B cell (primary cell): Measurements from ENCODE around the gene CCDC182. TPM values are rescaled to one million over a fixed set of nuclear protein-coding genes. Genes with fewer than 3 reads are reported as not detected.

Experiments
- ATAC-seq: fragments of 200-7000 bp; cut with Tn5 transposase; one replicate; pipeline ENCODE4 v1.10.0; 2021; ENCODE audit warnings: low read depth, mild to moderate bottlenecking, moderate number of reproducible peaks, moderate library complexity
- CTCF ChIA-PET: fragments of 350-600 bp; sonication (Branson Sonifier 250); formaldehyde crosslinking; loops from one replicate; lab custom pipeline; 2021; ENCODE audit warnings: antibody characterized with exemption, inconsistent platforms; lab: Charles Lee
- POLR2A ChIA-PET: fragments of 350-600 bp; sonication (Branson Sonifier 250); formaldehyde crosslinking; loops from one replicate; lab custom pipeline; 2021; ENCODE audit warnings: antibody characterized with exemption; lab: Charles Lee
- DNase-seq: peaks from one replicate; pipeline ENCODE4 v3.0.0; 2013
- H2AFZ ChIP-seq: 2 replicates; pipeline ENCODE4 v1.6.1; 2012; ENCODE audit warnings: mild to moderate bottlenecking, low read depth, low read length; ENCODE audit not compliant: insufficient read depth, poor library complexity, severe bottlenecking
- H3K27ac ChIP-seq, 2 donors: 1 replicate in 1 of 2; 2 replicates in 1 of 2; pipeline ENCODE4 v1.5.1; 2012 to 2013; ENCODE audit warnings: low read length in 2 of 2, mild to moderate bottlenecking in 2 of 2, moderate library complexity in 1 of 2
- H3K27me3 ChIP-seq, 4 experiments: fragments of 200-600 bp in 1 of 4; sonication (generic) in 1 of 4; replicated peaks in 1 of 4; 1 replicate in 2 of 4; 2 replicates in 2 of 4; pipeline versions ENCODE4 v1.6.1 to v1.7.0; 2013 to 2016; ENCODE audit warnings: low read length in 3 of 4, mild to moderate bottlenecking in 2 of 4, mixed read lengths in 1 of 4, moderate library complexity in 1 of 4; ENCODE audit not compliant: insufficient read depth in 4 of 4, control insufficient read depth in 3 of 4; ENCODE audit errors: control extremely low read depth in 1 of 4
- H3K36me3 ChIP-seq, 2 experiments: replicated peaks in 1 of 2; 1 replicate in 1 of 2; 2 replicates in 1 of 2; pipeline versions ENCODE4 v1.6.1 to v1.7.1; 2013; ENCODE audit warnings: low read length in 1 of 2; ENCODE audit not compliant: insufficient read depth in 2 of 2, control insufficient read depth in 1 of 2; ENCODE audit errors: control extremely low read depth in 1 of 2, extremely low read depth in 1 of 2
- H3K4me1 ChIP-seq, 2 donors: fragments of 200-600 bp in 1 of 2; sonication (generic) in 1 of 2; 1 replicate in 1 of 2; 2 replicates in 1 of 2; pipeline versions ENCODE4 v1.5.1 to v1.6.1; 2013 to 2017; ENCODE audit warnings: low read length in 2 of 2; ENCODE audit not compliant: control insufficient read depth in 2 of 2, insufficient read depth in 2 of 2
- H3K4me2 ChIP-seq: replicated peaks from 2 replicates; pipeline ENCODE3; 2012; ENCODE audit warnings: mild to moderate bottlenecking, low read depth, low read length; ENCODE audit not compliant: poor library complexity, severe bottlenecking
- H3K4me3 ChIP-seq, 5 experiments: fragments of 200-600 bp in 1 of 5; sonication (generic) in 1 of 5; 1 replicate in 3 of 5; 2 replicates in 2 of 5; pipeline versions ENCODE4 v1.5.1 to v1.7.0; 2011 to 2016; ENCODE audit warnings: low read length in 4 of 5, mild to moderate bottlenecking in 4 of 5, low read depth in 2 of 5, control low read depth in 1 of 5, moderate library complexity in 1 of 5; ENCODE audit not compliant: insufficient read depth in 1 of 5; ENCODE audit errors: control extremely low read depth in 1 of 5, extremely low read depth in 1 of 5
- H3K79me2 ChIP-seq: fragments of 200-600 bp; sonication (generic); one replicate; pipeline ENCODE4 v1.6.0; 2016; ENCODE audit warnings: low read length; ENCODE audit not compliant: control insufficient read depth, insufficient read depth
- H3K9ac ChIP-seq: fragments of 200-600 bp; sonication (generic); 2 replicates; pipeline ENCODE4 v1.6.1; 2017; ENCODE audit warnings: mild to moderate bottlenecking, low read length, moderate library complexity
- H3K9me3 ChIP-seq, 3 donors: one replicate each; pipeline versions ENCODE4 v1.6.1 to v1.7.1; 2013; ENCODE audit warnings: low read length in 2 of 3; ENCODE audit not compliant: control insufficient read depth in 2 of 3, insufficient read depth in 1 of 3; ENCODE audit errors: control extremely low read depth in 1 of 3
- H4K20me1 ChIP-seq: 2 replicates; pipeline ENCODE4 v1.6.0; 2012; ENCODE audit warnings: mild to moderate bottlenecking, low read length; ENCODE audit not compliant: insufficient read depth, control insufficient read depth, poor library complexity, severe bottlenecking
- H3K27ac Mint-ChIP-seq: one replicate; pipeline ENCODE4 v1.8.0; 2021; ENCODE audit warnings: mixed read lengths
- H3K27me3 Mint-ChIP-seq: one replicate; pipeline ENCODE4 v1.8.0; 2021; ENCODE audit warnings: mixed read lengths
- H3K4me1 Mint-ChIP-seq: one replicate; pipeline ENCODE4 v1.8.0; 2021; ENCODE audit warnings: mixed read lengths
- H3K4me3 Mint-ChIP-seq: one replicate; pipeline ENCODE4 v1.8.0; 2021; ENCODE audit warnings: mixed read lengths
- H3K9me3 Mint-ChIP-seq: one replicate; pipeline ENCODE4 v1.8.0; 2022; ENCODE audit warnings: mixed read lengths; ENCODE audit not compliant: insufficient read depth
- EZH2 ChIP-seq: IDR thresholded peaks from 2 replicates; pipeline ENCODE4 v1.6.1; 2012; ENCODE audit warnings: borderline replicate concordance, low read depth, mild to moderate bottlenecking, moderate library complexity, low read length; ENCODE audit not compliant: insufficient read depth, poor library complexity, severe bottlenecking
- WGBS: methylation state at CpG from one replicate; pipeline ENCODE4 v1.1.5; 2013; ENCODE audit warnings: missing lambda C conversion rate; ENCODE audit not compliant: insufficient coverage; 5-methylcytosine and 5-hydroxymethylcytosine counted together
- intact Hi-C: fragments of 100-400 bp; cut with micrococcal nuclease; formaldehyde crosslinking; loops from one replicate; pipeline ENCODE4 v1.10.0; 2022
- polyA plus RNA-seq: library from polyadenylated mRNA; depleted of rRNA; stranded (reverse); fragments of >200 nt; gene quantifications from 2 replicates; pipeline ENCODE4 v1.2.3, GENCODE V29; 2012
- total RNA-seq, 2 donors: library from RNA; stranded (reverse); fragments of 120-200 nt in 1 of 2; gene quantifications; 1 replicate in 1 of 2; 2 replicates in 1 of 2; pipeline versions ENCODE4 v1.2.3 to v1.2.4, GENCODE V29; 2013 to 2022
- TF ChIP-seq, protein P1 (sequence below): fragments of 200-600 bp; IDR thresholded peaks from one replicate; pipeline ENCODE4 v1.8.0; 2022; ENCODE audit warnings: antibody characterized with exemption, mild to moderate bottlenecking

The CCDC182 gene
- total and polyA plus RNA-seq, 2 donors (not counting 1 experiment from before 2014, with no cell fraction given), result not detected

DNA sequence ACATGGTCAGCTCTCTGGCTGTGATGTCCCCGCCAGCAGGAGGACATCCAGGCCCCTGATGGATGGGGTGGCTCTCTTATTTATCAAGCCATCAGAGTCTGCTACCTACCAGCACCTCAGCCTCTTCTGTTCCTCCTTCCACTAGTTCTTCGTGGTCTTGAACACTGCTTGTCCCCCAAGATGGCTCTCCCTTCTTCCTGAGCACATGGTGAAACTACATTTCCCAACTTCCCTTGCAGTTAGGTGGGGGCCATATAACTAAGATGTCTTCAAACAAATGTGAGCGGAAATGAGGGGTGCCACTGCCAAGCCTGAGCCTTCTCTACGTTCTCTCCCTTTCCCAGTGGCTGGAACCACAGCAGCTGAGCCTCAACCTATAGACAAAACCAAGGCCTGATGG is 29.8 kb upstream of the CCDC182 start:
- 86% methylated on average over 2 of the region's 4 CpGs for WGBS
- H3K9me3 Mint-ChIP-seq, result no peaks in the 10 kb centered on the region
- H3K27me3 Mint-ChIP-seq, result peaks cover 30% of the 10 kb centered on the region
- H3K27me3 ChIP-seq, result peaks cover 0 to 6% (median 3%) of the 10 kb centered on the region in 4 experiments
- intact Hi-C loops, result no loop called here
- H3K79me2 ChIP-seq, result no peaks in the 10 kb centered on the region
- ChIA-PET POLR2A (no interaction called here), CTCF (interaction anchor here (1.1 kb wide), 1 partner anchor 9 kb away, joined by 3 read pairs; no protein-coding TSS in a partner anchor)
- no peak overlapping the region for H3K4me3 Mint-ChIP-seq
- no peaks in the 10 kb centered on the region for H3K36me3 ChIP-seq
- H3K4me2 ChIP-seq, result no peak overlapping the region
- no peak overlapping the region for H3K27ac ChIP-seq
- H3K27ac Mint-ChIP-seq, result no peak overlapping the region
- no peaks in the 10 kb centered on the region for H4K20me1 ChIP-seq
- H2AFZ ChIP-seq, result no peak overlapping the region
- no peaks in the 10 kb centered on the region for H3K9me3 ChIP-seq
- no peak overlapping the region for H3K9ac ChIP-seq
- no peak overlapping the region for H3K4me3 ChIP-seq
- TF ChIP-seq EZH2, result no peak
- TF ChIP-seq, protein P1, sequence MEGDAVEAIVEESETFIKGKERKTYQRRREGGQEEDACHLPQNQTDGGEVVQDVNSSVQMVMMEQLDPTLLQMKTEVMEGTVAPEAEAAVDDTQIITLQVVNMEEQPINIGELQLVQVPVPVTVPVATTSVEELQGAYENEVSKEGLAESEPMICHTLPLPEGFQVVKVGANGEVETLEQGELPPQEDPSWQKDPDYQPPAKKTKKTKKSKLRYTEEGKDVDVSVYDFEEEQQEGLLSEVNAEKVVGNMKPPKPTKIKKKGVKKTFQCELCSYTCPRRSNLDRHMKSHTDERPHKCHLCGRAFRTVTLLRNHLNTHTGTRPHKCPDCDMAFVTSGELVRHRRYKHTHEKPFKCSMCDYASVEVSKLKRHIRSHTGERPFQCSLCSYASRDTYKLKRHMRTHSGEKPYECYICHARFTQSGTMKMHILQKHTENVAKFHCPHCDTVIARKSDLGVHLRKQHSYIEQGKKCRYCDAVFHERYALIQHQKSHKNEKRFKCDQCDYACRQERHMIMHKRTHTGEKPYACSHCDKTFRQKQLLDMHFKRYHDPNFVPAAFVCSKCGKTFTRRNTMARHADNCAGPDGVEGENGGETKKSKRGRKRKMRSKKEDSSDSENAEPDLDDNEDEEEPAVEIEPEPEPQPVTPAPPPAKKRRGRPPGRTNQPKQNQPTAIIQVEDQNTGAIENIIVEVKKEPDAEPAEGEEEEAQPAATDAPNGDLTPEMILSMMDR, result no peak
- DNase-seq (no peak), ATAC-seq (no peak)
- H3K4me1 Mint-ChIP-seq, result no peaks in the 10 kb centered on the region
- no peaks in the 10 kb centered on the region for H3K4me1 ChIP-seq

- Mint-ChIP-seq H3K4me1 (no peaks in the 10 kb centered on the region), H3K27ac (no peak overlapping the region), H3K27me3 (peaks cover 35% of the 10 kb centered on the region), H3K9me3 (no peaks in the 10 kb centered on the region), H3K4me3 (no peak overlapping the region)
- H3K27me3 ChIP-seq, result peaks cover 0 to 6% (median 3%) of the 10 kb centered on the region in 4 experiments
- H3K36me3 ChIP-seq, result no peaks in the 10 kb centered on the region
- no peak for ATAC-seq
- no peak overlapping the region for H3K27ac ChIP-seq
- ChIA-PET CTCF (interaction anchor here (0.6 to 2.0 kb wide), 4 partner anchors 10 to 530 kb away, joined by 3 to 6 read pairs (median 3); no protein-coding TSS in a partner anchor), POLR2A (no interaction called here)
- H3K9ac ChIP-seq, result no peak overlapping the region
- no peaks in the 10 kb centered on the region for H4K20me1 ChIP-seq
- 10% methylated on average over 4 of the region's 4 CpGs for WGBS
- no peaks in the 10 kb centered on the region for H3K79me2 ChIP-seq
- DNase-seq, result no peak
- H2AFZ ChIP-seq, result no peak overlapping the region
- H3K9me3 ChIP-seq, result no peaks in the 10 kb centered on the region
- no peaks in the 10 kb centered on the region for H3K4me1 ChIP-seq
- H3K4me2 ChIP-seq, result no peak overlapping the region
- H3K4me3 ChIP-seq, result no peak overlapping the region
- TF ChIP-seq, protein P1, result no peak
- TF ChIP-seq EZH2, result no peak
- intact Hi-C loops, result no loop called here
These were observed 28.5 kb upstream of the CCDC182 start for GRCh38 chr17:57773557-57773956.
